A549 treated with GW870086 at 1 μM for 4 hours (cell line): ENCODE measurements around the gene VRTN. TPM values are rescaled to one million over a fixed set of nuclear protein-coding genes. Genes with fewer than 3 reads are reported as not detected.

Experiments
- total RNA-seq: library from RNA; stranded (reverse); fragments of 200-300 nt; extraction: Qiagen RNA extraction; gene quantifications from 5 replicates; pipeline ENCODE4 v1.2.3, GENCODE V29; 2022; ENCODE audit warnings: low read depth

Gene VRTN
- not detected in 5 replicates for total RNA-seq

GRCh38 chr14:74348241-74348734, at the start of gene VRTN:
VRTN (plus strand) TSS chr14:74348471; CDS start chr14:74356784, 8,313 bp downstream.

DNA sequence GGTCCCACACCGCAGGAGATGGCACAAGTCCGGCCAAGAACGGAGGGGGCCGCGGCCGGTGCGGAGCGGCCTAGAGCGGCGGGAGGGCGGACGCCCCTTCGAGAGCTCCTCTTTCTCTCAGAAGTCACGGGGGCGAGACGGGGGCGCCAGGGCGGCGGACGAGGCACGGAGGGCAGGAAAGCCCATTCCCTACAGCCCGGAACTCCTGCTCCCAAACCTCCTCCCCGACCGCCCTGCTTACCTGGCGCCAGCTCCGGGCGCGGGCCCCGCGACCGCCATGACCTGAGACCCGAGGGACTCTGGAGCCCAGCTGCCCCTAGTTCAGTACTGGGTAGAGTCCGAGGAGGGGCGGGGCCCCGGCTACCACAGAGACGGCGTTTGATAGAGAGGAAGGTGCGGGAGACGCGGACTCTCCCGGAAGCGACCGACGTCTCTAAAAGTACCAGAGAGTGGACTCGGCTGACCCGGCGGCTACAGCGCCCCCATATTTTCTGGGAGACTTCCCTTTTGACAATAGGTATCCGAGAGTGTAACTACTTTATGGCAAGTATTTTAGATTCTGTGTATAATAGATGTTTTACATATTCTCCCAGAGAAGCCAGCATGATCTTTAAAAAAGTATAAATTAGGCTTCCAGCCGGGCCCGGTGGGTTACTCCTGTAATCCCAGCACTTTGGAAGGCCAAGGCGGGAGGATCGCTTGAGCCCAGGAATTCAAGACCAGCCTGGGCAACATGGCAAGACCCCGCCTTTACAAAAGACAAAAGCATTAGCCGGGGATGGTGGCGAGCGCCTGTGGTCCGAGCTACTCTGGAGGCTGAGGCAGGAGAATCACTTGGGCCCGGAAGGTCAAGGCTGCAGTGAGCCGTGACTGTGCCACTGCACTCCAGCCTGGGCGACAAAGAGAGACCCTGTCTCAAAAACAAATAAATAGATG, 45.4 kb upstream of the VRTN start, which contains the start of gene ABCD4:
Gene ABCD4, minus strand, starts transcription at position 301 of the 936 bp plus-strand sequence. Its CDS starts 22 bp downstream, at position 279.

Other genes with a start within 250 kb of the VRTN start
- gene VSX2, start 109.0 kb upstream of the VRTN start, total RNA-seq = not detected in 5 replicates
- gene ABCD4, start 45.5 kb upstream of the VRTN start, total RNA-seq = 30.6 to 35.9 TPM (median 31.8 TPM) in 5 replicates
- not detected in 5 replicates for gene SYNDIG1L, start 77.7 kb downstream of the VRTN start, total RNA-seq
- gene NPC2, start 144.8 kb downstream of the VRTN start, total RNA-seq = 213 to 334 TPM (median 238 TPM) in 5 replicates
- gene ISCA2, start 145.3 kb downstream of the VRTN start, total RNA-seq = 38.3 to 44.1 TPM (median 43.3 TPM) in 5 replicates